Trophoblast cell (in vitro differentiated cells and primary cell): ENCODE measurements around the gene PATL1.

Experiments used
- DNase-seq, 2 donors: peaks; one replicate each; pipeline ENCODE4 v3.0.0-alpha.2; 2016
- H2AFZ ChIP-seq: 2 replicates; pipeline ENCODE4 v1.6.1; 2013; ENCODE audit warnings: low read length, moderate library complexity, mild to moderate bottlenecking; ENCODE audit not compliant: insufficient read depth, poor library complexity
- H2AK5ac ChIP-seq: 2 replicates; pipeline ENCODE4 v1.6.1; 2013; ENCODE audit warnings: mild to moderate bottlenecking, low read length
- H2BK120ac ChIP-seq: 2 replicates; pipeline ENCODE4 v1.6.1; 2013; ENCODE audit warnings: low read length, mild to moderate bottlenecking, moderate library complexity; ENCODE audit not compliant: insufficient read depth, poor library complexity
- H2BK12ac ChIP-seq: 2 replicates; pipeline ENCODE4 v1.6.1; 2013; ENCODE audit warnings: mild to moderate bottlenecking, low read length, moderate library complexity
- H2BK5ac ChIP-seq: 2 replicates; pipeline ENCODE4 v1.6.1; 2013; ENCODE audit warnings: low read length, low read depth, moderate library complexity, mild to moderate bottlenecking; ENCODE audit not compliant: poor library complexity
- H3K14ac ChIP-seq: 2 replicates; pipeline ENCODE4 v1.6.1; 2013; ENCODE audit warnings: mild to moderate bottlenecking, low read length
- H3K18ac ChIP-seq: 2 replicates; pipeline ENCODE4 v1.6.1; 2013; ENCODE audit warnings: mild to moderate bottlenecking, low read length
- H3K23ac ChIP-seq: 2 replicates; pipeline ENCODE4 v1.6.1; 2013; ENCODE audit warnings: low read length
- H3K27ac ChIP-seq: 2 replicates; pipeline ENCODE4 v1.5.1; 2013; ENCODE audit warnings: low read depth, mild to moderate bottlenecking, inconsistent platforms, low read length, moderate library complexity
- H3K27me3 ChIP-seq: 2 replicates; pipeline ENCODE4 v1.6.1; 2013; ENCODE audit warnings: inconsistent platforms, mild to moderate bottlenecking, low read length, moderate library complexity; ENCODE audit not compliant: insufficient read depth
- H3K36me3 ChIP-seq, 2 experiments: 1 replicate in 1 of 2; 2 replicates in 1 of 2; pipeline ENCODE4 v1.6.1; 2013; ENCODE audit warnings: low read length in 2 of 2, mild to moderate bottlenecking in 2 of 2, moderate library complexity in 1 of 2; ENCODE audit not compliant: insufficient read depth in 2 of 2, control insufficient read depth in 1 of 2
- H3K4ac ChIP-seq: 2 replicates; pipeline ENCODE4 v1.6.1; 2013; ENCODE audit warnings: low read depth, mild to moderate bottlenecking, low read length, moderate library complexity
- H3K4me1 ChIP-seq, 2 experiments: 1 replicate in 1 of 2; 2 replicates in 1 of 2; pipeline ENCODE4 v1.6.1; 2013; ENCODE audit warnings: low read length in 2 of 2, mild to moderate bottlenecking in 2 of 2, moderate library complexity in 1 of 2; ENCODE audit not compliant: insufficient read depth in 2 of 2, control insufficient read depth in 1 of 2
- H3K4me2 ChIP-seq: 2 replicates; pipeline ENCODE4 v1.6.1; 2013; ENCODE audit warnings: inconsistent platforms, mild to moderate bottlenecking, low read length, moderate library complexity
- H3K4me3 ChIP-seq: 2 replicates; pipeline ENCODE4 v1.5.1; 2013; ENCODE audit warnings: mild to moderate bottlenecking, low read depth, low read length, inconsistent platforms
- H3K79me1 ChIP-seq: one replicate; pipeline ENCODE4 v1.6.1; 2013; ENCODE audit warnings: low read length
- H3K79me2 ChIP-seq: 2 replicates; pipeline ENCODE4 v1.6.1; 2013; ENCODE audit warnings: low read length, mild to moderate bottlenecking; ENCODE audit not compliant: control insufficient read depth, insufficient read depth, poor library complexity
- H3K9ac ChIP-seq: 2 replicates; pipeline ENCODE4 v1.6.1; 2013; ENCODE audit warnings: mild to moderate bottlenecking, low read length
- H3K9me3 ChIP-seq: 2 replicates; pipeline ENCODE4 v1.6.1; 2013; ENCODE audit warnings: low read depth, mild to moderate bottlenecking, control low read depth, inconsistent platforms, low read length; ENCODE audit not compliant: insufficient read depth
- H4K12ac ChIP-seq: 2 replicates; pipeline ENCODE4 v1.6.1; 2013; ENCODE audit warnings: low read depth, mild to moderate bottlenecking, low read length, moderate library complexity
- H4K8ac ChIP-seq: 2 replicates; pipeline ENCODE4 v1.6.1; 2013; ENCODE audit warnings: low read depth, mild to moderate bottlenecking, low read length, moderate library complexity
- H4K91ac ChIP-seq: one replicate; pipeline ENCODE4 v1.6.1; 2013; ENCODE audit warnings: low read depth, mild to moderate bottlenecking, low read length, moderate library complexity
- WGBS: extraction: QIAGEN DNeasy Blood & Tissue Kit; methylation state at CpG from one replicate; pipeline ENCODE4 v1.1.7; 2013; ENCODE audit warnings: missing lambda C conversion rate; ENCODE audit not compliant: insufficient read length, insufficient coverage; ENCODE audit errors: extremely low coverage; 5-methylcytosine and 5-hydroxymethylcytosine counted together

The PATL1 gene

GRCh38 chr11:59611570-59612565, 57.0 kb downstream of the PATL1 start:
- no CpG with 5 or more reads among the region's 6 CpGs for whole genome bisulfite sequencing
- Histone ChIP-seq H4K8ac (no peak overlapping the region), H4K91ac (no peak overlapping the region), H3K27me3 (no peaks in the 10 kb centered on the region), H3K4me1 (peaks cover 5 to 6% of the 10 kb centered on the region in 2 experiments), H3K23ac (no peak overlapping the region), H3K79me1 (peaks cover 7% of the 10 kb centered on the region), H3K27ac (no peak overlapping the region), H3K9ac (no peak overlapping the region), H2AFZ (no peak overlapping the region), H3K14ac (no peak overlapping the region), H3K4me2 (no peak overlapping the region), H2BK12ac (no peak overlapping the region), H3K4me3 (no peak overlapping the region), H3K4ac (peak overlapping the region; percentile 9), H3K18ac (no peak overlapping the region), H2AK5ac (no peak overlapping the region), H2BK5ac (no peak overlapping the region), H4K12ac (no peak overlapping the region), H3K79me2 (peaks cover 13% of the 10 kb centered on the region), H3K36me3 (peaks cover 10 to 24% of the 10 kb centered on the region in 2 experiments), H2BK120ac (no peak overlapping the region), H3K9me3 (no peaks in the 10 kb centered on the region)
- DNase-seq = peak in 1 of 2 donors; percentile 51

GRCh38 chr11:59610289-59610688, 58.5 kb downstream of the PATL1 start:
- Histone ChIP-seq H4K91ac (no peak overlapping the region), H2BK5ac (no peak overlapping the region)
- WGBS = no CpG with 5 or more reads among the region's 7 CpGs

GRCh38 chr11:59607703-59608454, 61.0 kb downstream of the PATL1 start:
- Histone ChIP-seq H3K27me3 (no peaks in the 10 kb centered on the region), H3K9ac (no peak overlapping the region), H3K4ac (no peak overlapping the region), H2AK5ac (no peak overlapping the region), H3K36me3 (peaks cover 16 to 44% of the 10 kb centered on the region in 2 experiments), H2BK120ac (no peak overlapping the region), H3K79me1 (no peaks in the 10 kb centered on the region), H3K9me3 (no peaks in the 10 kb centered on the region), H3K23ac (no peak overlapping the region), H3K4me3 (no peak overlapping the region), H3K4me2 (no peak overlapping the region), H3K18ac (no peak overlapping the region), H2BK5ac (no peak overlapping the region), H3K79me2 (peaks cover 2% of the 10 kb centered on the region), H2AFZ (no peak overlapping the region), H4K8ac (no peak overlapping the region), H4K12ac (no peak overlapping the region), H3K27ac (no peak overlapping the region), H3K14ac (no peak overlapping the region), H4K91ac (no peak overlapping the region), H2BK12ac (no peak overlapping the region), H3K4me1 (no peaks in the 10 kb centered on the region)
- DNase-seq = no peak
- no CpG with 5 or more reads among the region's 6 CpGs for WGBS

More at GRCh38 chr11:59610289-59610688, 58.5 kb downstream of the PATL1 start:
- no peaks in the 10 kb centered on the region for H3K79me1 ChIP-seq
- no peaks in the 10 kb centered on the region for H3K9me3 ChIP-seq
- H3K9ac ChIP-seq = no peak overlapping the region
- no peak overlapping the region for H3K27ac ChIP-seq
- H3K79me2 ChIP-seq = peaks cover 11% of the 10 kb centered on the region
- H3K23ac ChIP-seq = no peak overlapping the region
- no peak overlapping the region for H2BK120ac ChIP-seq
- H3K4me3 ChIP-seq = no peak overlapping the region
- peaks cover 3 to 4% of the 10 kb centered on the region in 2 experiments for H3K4me1 ChIP-seq
- no peak overlapping the region for H3K18ac ChIP-seq
- H3K4me2 ChIP-seq = no peak overlapping the region
- DNase-seq = no peak
- no peak overlapping the region for H3K14ac ChIP-seq
- no peak overlapping the region for H2AK5ac ChIP-seq
- H2AFZ ChIP-seq = no peak overlapping the region
- H4K8ac ChIP-seq = no peak overlapping the region
- no peak overlapping the region for H4K12ac ChIP-seq
- no peak overlapping the region for H2BK12ac ChIP-seq
- no peak overlapping the region for H3K4ac ChIP-seq
- H3K36me3 ChIP-seq = peaks cover 10 to 35% of the 10 kb centered on the region in 2 experiments
- H3K27me3 ChIP-seq = no peaks in the 10 kb centered on the region

- WGBS = no CpG with 5 or more reads among the region's 6 CpGs
- Histone ChIP-seq H4K91ac (no peak overlapping the region), H3K9me3 (no peaks in the 10 kb centered on the region), H3K27ac (no peak overlapping the region), H2BK120ac (no peak overlapping the region), H2AFZ (no peak overlapping the region), H3K23ac (no peak overlapping the region), H2AK5ac (no peak overlapping the region), H3K4me3 (no peak overlapping the region), H3K14ac (no peak overlapping the region), H3K27me3 (no peaks in the 10 kb centered on the region), H3K18ac (no peak overlapping the region), H3K79me1 (no peaks in the 10 kb centered on the region), H2BK12ac (no peak overlapping the region), H4K8ac (no peak overlapping the region), H4K12ac (no peak overlapping the region), H3K4ac (no peak overlapping the region), H3K4me1 (no peaks in the 10 kb centered on the region), H2BK5ac (no peak overlapping the region), H3K79me2 (no peaks in the 10 kb centered on the region), H3K36me3 (peaks cover 29 to 68% of the 10 kb centered on the region in 2 experiments), H3K4me2 (no peak overlapping the region), H3K9ac (no peak overlapping the region)
- no peak for DNase-seq
Observed at GRCh38 chr11:59602432-59602831, 66.4 kb downstream of the PATL1 start.
